ENCODE measurements around the gene SLC4A4.

- TF ChIP-seq CTCF (IDR thresholded peaks at IDR 0.05) (no peak), POLR2AphosphoS5 (IDR thresholded peaks at IDR 0.05) (no peak), POLR2A (IDR thresholded peaks at IDR 0.05) (no peak)
Observed at GRCh38 chr4:71599578-71599977, 260.8 kb downstream of the SLC4A4 start.

All from suprapubic skin (tissue), 4 donors.